K562 (cell line): Measurements from ENCODE around the gene UNC79. TPM values are rescaled to one million over a fixed set of nuclear protein-coding genes. Genes with fewer than 3 reads are reported as not detected.

ENCODE experiments used
- ATAC-seq: fragments of 200-7000 bp; cut with Tn5 transposase; 3 replicates; pipeline ENCODE4 v1.9.1; 2020; ENCODE audit warnings: moderate library complexity
- BruUV-seq: library from RNA; stranded (reverse); fragments of 400-500 nt; replicated peaks from 2 replicates; lab custom pipeline; 2021; lab: Mats Ljungman, UMichigan
- CTCF ChIA-PET: fragments of 300-600 bp; formaldehyde crosslinking; extraction: SDS; loops from one replicate; lab custom pipeline; 2021; ENCODE audit warnings: low intra/inter-chr PET ratio; lab: Yijun Ruan, JAX
- POLR2A ChIA-PET: fragments of 300-600, 350-650 bp; sonication (Branson Sonifier 250); formaldehyde crosslinking; extraction: SDS; loops from one replicate; lab custom pipeline; 2021; ENCODE audit warnings: antibody characterized with exemption, inconsistent platforms; lab: Yijun Ruan, JAX
- DNase-seq, 4 experiments: peaks; one replicate each; pipeline versions ENCODE4 v3.0.0 to v3.0.0-alpha.2; 2011 to 2018; ENCODE audit warnings: low spot score in 3 of 4, mixed read lengths in 3 of 4; ENCODE audit errors: extremely low read depth in 1 of 4
- FAIRE-seq: peaks from 2 replicates; lab custom pipeline; 2011; peaks lifted over from hg19 to GRCh38; lab: Jason Lieb, UNC
- H2AFZ ChIP-seq: 2 replicates; pipeline ENCODE4 v1.6.0; 2011; ENCODE audit warnings: low read depth, low read length, control low read depth, inconsistent platforms
- H3K27ac ChIP-seq: fragments of 200-600 bp; 3 replicates; pipeline ENCODE4 v1.8.0; 2011; ENCODE audit warnings: low read depth, mild to moderate bottlenecking, control low read depth, inconsistent platforms, low read length, moderate library complexity, mixed read lengths; ENCODE audit errors: extremely low read depth
- H3K27me3 ChIP-seq, 2 experiments: fragments of 300-600 bp in 1 of 2; 2 replicates in 1 of 2; 3 replicates in 1 of 2; pipeline versions ENCODE4 v1.6.0 to v1.8.0; 2011; ENCODE audit warnings: inconsistent platforms in 2 of 2, low read length in 2 of 2, mild to moderate bottlenecking in 1 of 2, mixed read lengths in 1 of 2, moderate library complexity in 1 of 2; ENCODE audit not compliant: control insufficient read depth in 2 of 2, insufficient read depth in 2 of 2
- H3K36me3 ChIP-seq: fragments of 300-600 bp; 3 replicates; pipeline ENCODE4 v1.8.0; 2011; ENCODE audit warnings: mild to moderate bottlenecking, low read length, inconsistent platforms; ENCODE audit not compliant: control insufficient read depth, insufficient read depth
- H3K4me1 ChIP-seq, 2 experiments: fragments of 200-600 bp in 1 of 2; replicated peaks in 1 of 2; 2 replicates in 1 of 2; 3 replicates in 1 of 2; pipeline versions ENCODE4 v1.5.1 to v1.8.0; 2011; ENCODE audit warnings: inconsistent platforms in 2 of 2, low read length in 2 of 2, mild to moderate bottlenecking in 1 of 2, mixed read lengths in 1 of 2, moderate library complexity in 1 of 2; ENCODE audit not compliant: control insufficient read depth in 2 of 2, insufficient read depth in 2 of 2
- H3K4me2 ChIP-seq: 2 replicates; pipeline ENCODE4 v1.6.1; 2011; ENCODE audit warnings: low read length, control low read depth, inconsistent platforms, mixed read lengths; ENCODE audit not compliant: insufficient read depth
- H3K4me3 ChIP-seq: fragments of 200-600 bp; sonication (generic), shearing (Covaris generic); 2 replicates; pipeline ENCODE4 v1.5.1; 2016; ENCODE audit warnings: control low read depth, inconsistent platforms
- H3K79me2 ChIP-seq: fragments of 200-600 bp; 3 replicates; pipeline ENCODE4 v1.8.0; 2011; ENCODE audit warnings: low read length, inconsistent platforms; ENCODE audit not compliant: control insufficient read depth, insufficient read depth
- H3K9ac ChIP-seq, 2 experiments: 2 replicates each; pipeline versions ENCODE4 v1.6.0 to v1.6.1; 2011; ENCODE audit warnings: low read depth in 2 of 2, low read length in 2 of 2, control low read depth in 1 of 2, inconsistent platforms in 1 of 2, mild to moderate bottlenecking in 1 of 2, mixed read lengths in 1 of 2; ENCODE audit not compliant: insufficient read depth in 1 of 2
- H3K9me1 ChIP-seq: one replicate; pipeline ENCODE4 v1.6.0; 2011; ENCODE audit warnings: inconsistent platforms, mild to moderate bottlenecking, low read length, moderate library complexity; ENCODE audit not compliant: control insufficient read depth, insufficient read depth
- H3K9me3 ChIP-seq: replicated peaks from 2 replicates; pipeline ENCODE4 v1.5.1; 2011; ENCODE audit warnings: low read depth, low read length, inconsistent platforms; ENCODE audit not compliant: control insufficient read depth, insufficient read depth
- H4K20me1 ChIP-seq: replicated peaks from 2 replicates; pipeline ENCODE4 v1.6.1; 2011; ENCODE audit warnings: low read length, inconsistent platforms, mixed read lengths; ENCODE audit not compliant: control insufficient read depth, insufficient read depth
- ATF3 ChIP-seq, 2 experiments: fragments of 450-650 bp in 1 of 2; sonication (generic) in 1 of 2; formaldehyde crosslinking in 1 of 2; IDR thresholded peaks in 1 of 2; conservative IDR thresholded peaks in 1 of 2; 2 replicates each; pipeline versions ENCODE4 v1.6.1 to v1.8.1; 2016 to 2023; ENCODE audit warnings: mild to moderate bottlenecking in 2 of 2, moderate library complexity in 2 of 2, inconsistent platforms in 1 of 2, missing genetic modification reagents in 1 of 2
- EP300 ChIP-seq: IDR thresholded peaks from 2 replicates; pipeline ENCODE4 v1.6.1; 2012; ENCODE audit warnings: low read length, improper control_type of control experiment
- FIP1L1 ChIP-seq: fragments of 200-400 bp; formaldehyde crosslinking; IDR thresholded peaks from 2 replicates; pipeline ENCODE4 v1.6.1; 2018; ENCODE audit warnings: mild to moderate bottlenecking, low read depth, low read length; ENCODE audit not compliant: poor library complexity, severe bottlenecking
- HDAC8 ChIP-seq: fragments of 450-650 bp; IDR thresholded peaks from 2 replicates; pipeline ENCODE4 v1.6.1; 2016; ENCODE audit warnings: mild to moderate bottlenecking, missing genetic modification characterization, moderate library complexity, missing compliant biosample characterization
- KDM2B ChIP-seq: fragments of 250-450 bp; sonication (Bioruptor Pico); IDR thresholded peaks from 2 replicates; pipeline ENCODE4 v1.8.0; 2021; ENCODE audit warnings: mild to moderate bottlenecking, moderate library complexity
- MCM7 ChIP-seq, 2 experiments: fragments of 450-650 bp; IDR thresholded peaks; 2 replicates each; pipeline ENCODE4 v1.6.1; 2016 to 2018
- MEF2A ChIP-seq: IDR thresholded peaks from 2 replicates; pipeline ENCODE4 v1.6.1; 2011; ENCODE audit warnings: low read depth, mild to moderate bottlenecking, low read length, moderate library complexity; ENCODE audit not compliant: control insufficient read depth
- NFIX ChIP-seq: fragments of 250-450 bp; sonication (Bioruptor Pico); IDR thresholded peaks from 2 replicates; pipeline ENCODE4 v1.4.0; 2020; ENCODE audit warnings: low read depth, mild to moderate bottlenecking, moderate library complexity
- PHB ChIP-seq: fragments of 250-450 bp; sonication (Bioruptor Pico); IDR thresholded peaks from 2 replicates; pipeline ENCODE4 v1.5.0; 2021
- POU5F1 ChIP-seq: fragments of 150-350 bp; IDR thresholded peaks from 2 replicates; pipeline ENCODE4 v1.6.1; 2014; ENCODE audit warnings: borderline replicate concordance, low read length, low read depth, mild to moderate bottlenecking; ENCODE audit not compliant: partially characterized antibody
- TAF9B ChIP-seq: fragments of 450-650 bp; IDR thresholded peaks from 2 replicates; pipeline ENCODE4 v1.6.1; 2018; ENCODE audit warnings: mild to moderate bottlenecking; ENCODE audit not compliant: partially characterized antibody
- ZNF77 ChIP-seq: fragments of 250-450 bp; sonication (Bioruptor Pico); IDR thresholded peaks from 2 replicates; pipeline ENCODE4 v1.5.0; 2020
- WGBS: fragments of 100-300 bp; shearing (Covaris generic); methylation state at CpG from one replicate; pipeline ENCODE4 v1.1.6; 2016; ENCODE audit warnings: low coverage, mixed read lengths; ENCODE audit not compliant: insufficient coverage; ENCODE audit errors: missing lambda C conversion rate; 5-methylcytosine and 5-hydroxymethylcytosine counted together
- in situ Hi-C: fragments of 300-500 bp; cut with MboI; formaldehyde crosslinking; loops from 4 replicates; pipeline ENCODE4 v1.15.0; 2018; ENCODE audit warnings: inconsistent platforms, mixed read lengths
- intact Hi-C: fragments of 100-400 bp; cut with micrococcal nuclease; formaldehyde crosslinking; loops from 2 replicates; pipeline ENCODE4 v1.14.2; 2022
- polyA plus RNA-seq, 8 experiments: library from polyadenylated mRNA; depleted of rRNA in 4 of 8; stranded (reverse) in 5 of 8; unstranded in 3 of 8; fragments of >200 nt; fragmentation: Nextera tagmentation in 2 of 8; fragmentation: Illumina TruSeq in 1 of 8; extraction: Ambion mirVana in 2 of 8; extraction: Trizol in 1 of 8; gene quantifications; 2 replicates each; pipeline versions ENCODE4 v1.2.1 to v1.2.3, GENCODE V29; 2011 to 2014; ENCODE audit warnings: inconsistent platforms in 1 of 8, missing spikeins in 1 of 8
- total RNA-seq, 7 experiments: library from RNA; depleted of rRNA in 6 of 7; stranded (reverse); fragments of >200 nt in 6 of 7; fragmentation: Illumina TruSeq in 2 of 7; extraction: Trizol in 2 of 7; gene quantifications; 2 replicates each; pipeline versions ENCODE4 v1.2.1 to v1.2.3, GENCODE V29; 2011 to 2021; ENCODE audit warnings: low replicate concordance in 1 of 7
- TF ChIP-seq, protein P1 (sequence below): fragments of 450-650 bp; IDR thresholded peaks from 2 replicates; pipeline ENCODE4 v1.6.1; 2018; ENCODE audit not compliant: partially characterized antibody
- TF ChIP-seq, protein P2 (sequence below): sonication (generic); IDR thresholded peaks from 2 replicates; pipeline ENCODE4 v1.6.1; 2016

The UNC79 gene
- total and polyA plus RNA-seq, 9 of the 15 experiments (the other 6 are each of a cell fraction or from before 2014, with no cell fraction given), result under 0.01 to 0.04 (median 0.01) TPM; not detected in 6

- Histone ChIP-seq H3K4me2 (no peak overlapping the region), H3K9ac (no peak overlapping the region), H3K79me2 (no peaks in the 10 kb centered on the region), H3K27ac (no peak overlapping the region), H3K9me1 (no peaks in the 10 kb centered on the region), H3K9me3 (no peaks in the 10 kb centered on the region), H4K20me1 (no peaks in the 10 kb centered on the region), H3K4me1 (no peaks in the 10 kb centered on the region), H2AFZ (no peak overlapping the region), H3K27me3 (no peaks in the 10 kb centered on the region; a peak in 2 of 5 replicates), H3K36me3 (no peaks in the 10 kb centered on the region), H3K4me3 (no peak overlapping the region)
- no peak for DNase-seq
- WGBS, result 2% methylated on average over 18 of the region's 21 CpGs
- ATAC-seq, result no peak
- no peak for TF ChIP-seq MEF2A
- TF ChIP-seq POU5F1, result no peak
- no peak for TF ChIP-seq EP300
- no peak for TF ChIP-seq PHB (CRISPR knock-in tag)
- TF ChIP-seq ATF3 (IDR thresholded peaks at IDR 0.05), result no peak
- TF ChIP-seq ATF3 (CRISPR knock-in tag; conservative IDR thresholded peaks at IDR 0.05), result no peak
- TF ChIP-seq, protein P1, sequence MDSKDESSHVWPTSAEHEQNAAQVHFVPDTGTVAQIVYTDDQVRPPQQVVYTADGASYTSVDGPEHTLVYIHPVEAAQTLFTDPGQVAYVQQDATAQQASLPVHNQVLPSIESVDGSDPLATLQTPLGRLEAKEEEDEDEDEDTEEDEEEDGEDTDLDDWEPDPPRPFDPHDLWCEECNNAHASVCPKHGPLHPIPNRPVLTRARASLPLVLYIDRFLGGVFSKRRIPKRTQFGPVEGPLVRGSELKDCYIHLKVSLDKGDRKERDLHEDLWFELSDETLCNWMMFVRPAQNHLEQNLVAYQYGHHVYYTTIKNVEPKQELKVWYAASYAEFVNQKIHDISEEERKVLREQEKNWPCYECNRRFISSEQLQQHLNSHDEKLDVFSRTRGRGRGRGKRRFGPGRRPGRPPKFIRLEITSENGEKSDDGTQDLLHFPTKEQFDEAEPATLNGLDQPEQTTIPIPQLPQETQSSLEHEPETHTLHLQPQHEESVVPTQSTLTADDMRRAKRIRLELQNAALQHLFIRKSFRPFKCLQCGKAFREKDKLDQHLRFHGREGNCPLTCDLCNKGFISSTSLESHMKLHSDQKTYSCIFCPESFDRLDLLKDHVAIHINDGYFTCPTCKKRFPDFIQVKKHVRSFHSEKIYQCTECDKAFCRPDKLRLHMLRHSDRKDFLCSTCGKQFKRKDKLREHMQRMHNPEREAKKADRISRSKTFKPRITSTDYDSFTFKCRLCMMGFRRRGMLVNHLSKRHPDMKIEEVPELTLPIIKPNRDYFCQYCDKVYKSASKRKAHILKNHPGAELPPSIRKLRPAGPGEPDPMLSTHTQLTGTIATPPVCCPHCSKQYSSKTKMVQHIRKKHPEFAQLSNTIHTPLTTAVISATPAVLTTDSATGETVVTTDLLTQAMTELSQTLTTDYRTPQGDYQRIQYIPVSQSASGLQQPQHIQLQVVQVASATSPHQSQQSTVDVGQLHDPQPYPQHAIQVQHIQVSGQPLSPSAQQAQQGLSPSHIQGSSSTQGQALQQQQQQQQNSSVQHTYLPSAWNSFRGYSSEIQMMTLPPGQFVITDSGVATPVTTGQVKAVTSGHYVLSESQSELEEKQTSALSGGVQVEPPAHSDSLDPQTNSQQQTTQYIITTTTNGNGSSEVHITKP, result no peak
- no peak for TF ChIP-seq TAF9B
- no peak for TF ChIP-seq MCM7 (IDR thresholded peaks at IDR 0.05)
- TF ChIP-seq KDM2B, result no peak
- TF ChIP-seq ZNF77, result no peak
- no peak for TF ChIP-seq NFIX
- TF ChIP-seq FIP1L1, result no peak
- TF ChIP-seq HDAC8 (tag), result no peak
- TF ChIP-seq, protein P2, sequence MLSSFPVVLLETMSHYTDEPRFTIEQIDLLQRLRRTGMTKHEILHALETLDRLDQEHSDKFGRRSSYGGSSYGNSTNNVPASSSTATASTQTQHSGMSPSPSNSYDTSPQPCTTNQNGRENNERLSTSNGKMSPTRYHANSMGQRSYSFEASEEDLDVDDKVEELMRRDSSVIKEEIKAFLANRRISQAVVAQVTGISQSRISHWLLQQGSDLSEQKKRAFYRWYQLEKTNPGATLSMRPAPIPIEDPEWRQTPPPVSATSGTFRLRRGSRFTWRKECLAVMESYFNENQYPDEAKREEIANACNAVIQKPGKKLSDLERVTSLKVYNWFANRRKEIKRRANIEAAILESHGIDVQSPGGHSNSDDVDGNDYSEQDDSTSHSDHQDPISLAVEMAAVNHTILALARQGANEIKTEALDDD, result no peak
- intact Hi-C loops (no loop called here), in situ Hi-C loops (no loop called here)
- ChIA-PET CTCF (no interaction called here), POLR2A (interaction anchor here (0.8 kb wide), 1 partner anchor 19 kb away, joined by 4 read pairs; no protein-coding TSS in a partner anchor)
- no peak for FAIRE-seq
- BruUV-seq, result no TSS peak
Measured at GRCh38 chr14:93725002-93725582, 294.4 kb downstream of the UNC79 start.
